HepG2 (cell line): Measurements from ENCODE around the gene CDC42EP4. TPM values are rescaled to one million over a fixed set of nuclear protein-coding genes. Genes with fewer than 3 reads are reported as not detected.

Experiments used
- AHR ChIP-seq: IDR thresholded peaks from 2 replicates; pipeline ENCODE4 v1.6.1; 2018; ENCODE audit warnings: missing genetic modification reagents, missing compliant biosample characterization
- ATF2 ChIP-seq: sonication (generic); formaldehyde crosslinking; IDR thresholded peaks from 2 replicates; pipeline ENCODE4 v1.4.0; 2020; ENCODE audit warnings: missing genetic modification reagents
- BCLAF1 ChIP-seq: fragments of 450-650 bp; IDR thresholded peaks from 2 replicates; pipeline ENCODE4 v1.6.1; 2017; ENCODE audit warnings: mild to moderate bottlenecking
- E2F5 ChIP-seq: sonication (generic); formaldehyde crosslinking; conservative IDR thresholded peaks from 2 replicates; pipeline ENCODE4 v1.4.0; 2020; ENCODE audit warnings: missing genetic modification reagents
- FOSL2 ChIP-seq: sonication (generic); formaldehyde crosslinking; IDR thresholded peaks from 2 replicates; pipeline ENCODE4 v1.4.0; 2020; ENCODE audit warnings: missing genetic modification reagents
- GMEB2 ChIP-seq: IDR thresholded peaks from 2 replicates; pipeline ENCODE4 v1.6.1; 2016; ENCODE audit warnings: missing biosample characterization, missing genetic modification reagents, low read depth
- HNF4A ChIP-seq: sonication (generic); formaldehyde crosslinking; IDR thresholded peaks from 2 replicates; pipeline ENCODE4 v1.4.0; 2020; ENCODE audit warnings: missing genetic modification reagents
- KDM4B ChIP-seq: sonication (generic); formaldehyde crosslinking; IDR thresholded peaks from 2 replicates; pipeline ENCODE4 v1.4.0; 2020; ENCODE audit warnings: missing genetic modification reagents
- KLF9 ChIP-seq: IDR thresholded peaks from 2 replicates; pipeline ENCODE4 v1.6.1; 2016; ENCODE audit warnings: low read depth
- MAX ChIP-seq: IDR thresholded peaks from 2 replicates; pipeline ENCODE4 v1.6.1; 2012; ENCODE audit warnings: inconsistent platforms
- PAXIP1 ChIP-seq: sonication (generic); formaldehyde crosslinking; conservative IDR thresholded peaks from 2 replicates; pipeline ENCODE4 v1.4.0; 2020; ENCODE audit warnings: mild to moderate bottlenecking, missing genetic modification reagents, moderate library complexity
- PBX2 ChIP-seq: IDR thresholded peaks from 2 replicates; pipeline ENCODE4 v1.6.1; 2016; ENCODE audit warnings: control low read depth
- PLRG1 ChIP-seq: fragments of 450-650 bp; conservative IDR thresholded peaks from 2 replicates; pipeline ENCODE4 v1.6.1; 2016
- TBX2 ChIP-seq: sonication (generic); formaldehyde crosslinking; IDR thresholded peaks from 2 replicates; pipeline ENCODE4 v1.5.0; 2020; ENCODE audit warnings: missing genetic modification reagents, mild to moderate bottlenecking, borderline replicate concordance
- ZBTB8A ChIP-seq: sonication (generic); formaldehyde crosslinking; IDR thresholded peaks from 2 replicates; pipeline ENCODE4 v1.4.0; 2020; ENCODE audit warnings: mild to moderate bottlenecking, low read depth, missing genetic modification reagents, borderline replicate concordance
- ZSCAN31 ChIP-seq: sonication (generic); formaldehyde crosslinking; IDR thresholded peaks from 2 replicates; pipeline ENCODE4 v1.5.0; 2020; ENCODE audit warnings: low read depth, mild to moderate bottlenecking, missing genetic modification reagents
- ZSCAN5A ChIP-seq: sonication (generic); formaldehyde crosslinking; IDR thresholded peaks from 2 replicates; pipeline ENCODE4 v1.8.0; 2022; ENCODE audit warnings: mild to moderate bottlenecking, missing genetic modification reagents, borderline replicate concordance
- polyA plus RNA-seq, 8 experiments: library from polyadenylated mRNA; depleted of rRNA in 3 of 8; stranded (reverse) in 7 of 8; unstranded in 1 of 8; fragments of >200 nt; fragmentation: Illumina TruSeq in 4 of 8; extraction: Trizol in 4 of 8; gene quantifications; 2 replicates each; pipeline versions ENCODE4 v1.2.1 to v1.2.3, GENCODE V29; 2011 to 2016; ENCODE audit warnings: low read depth in 4 of 8, missing spikeins in 1 of 8, mixed read lengths in 1 of 8; ENCODE audit not compliant: insufficient read depth in 1 of 8
- total RNA-seq, 5 experiments: library from RNA; depleted of rRNA; stranded (reverse); fragments of >200 nt; fragmentation: Illumina TruSeq; extraction: Trizol; gene quantifications; 2 replicates each; pipeline ENCODE4 v1.2.3, GENCODE V29; 2016; ENCODE audit warnings: low read depth in 1 of 5

Gene CDC42EP4
- total and polyA plus RNA-seq, 2 of the 13 experiments (the other 11 are each of a cell fraction or from before 2014, with no cell fraction given), result 19.0 to 54.0 TPM

- TF ChIP-seq E2F5 (CRISPR knock-in tag), result no peak
- TF ChIP-seq KDM4B (CRISPR knock-in tag), result no peak
- TF ChIP-seq TBX2 (CRISPR knock-in tag), result no peak
- TF ChIP-seq GMEB2 (CRISPR knock-in tag), result no peak
- no peak for TF ChIP-seq KLF9 (CRISPR knock-in tag)
- TF ChIP-seq PBX2, result no peak
- TF ChIP-seq FOSL2 (CRISPR knock-in tag), result peak; percentile 58
- no peak for TF ChIP-seq ATF2 (CRISPR knock-in tag)
- no peak for TF ChIP-seq BCLAF1
- TF ChIP-seq ZSCAN5A (CRISPR knock-in tag), result no peak
- no peak; the same call in 1 of the 2 replicates for TF ChIP-seq MAX
- no peak for TF ChIP-seq HNF4A
- TF ChIP-seq PLRG1, result no peak
- TF ChIP-seq PAXIP1 (CRISPR knock-in tag), result no peak
- TF ChIP-seq ZBTB8A (CRISPR knock-in tag), result no peak
- peak; percentile 74; the same call in 1 of the 2 replicates for TF ChIP-seq AHR
- no peak for TF ChIP-seq ZSCAN31 (CRISPR knock-in tag)
Observed at GRCh38 chr17:73255671-73256181, 56.1 kb downstream of the CDC42EP4 start (continued).
